PFSK-1 (cell line): ENCODE measurements around the gene ANO6.

ENCODE experiments used
- FOXP2 ChIP-seq: optimal IDR thresholded peaks from 2 replicates; pipeline ENCODE3; 2011; ENCODE audit warnings: borderline replicate concordance, control low read depth, inconsistent platforms; ENCODE audit not compliant: insufficient read depth; ENCODE audit errors: extremely low read length, extremely low read depth
- POLR2AphosphoS5 ChIP-seq: IDR thresholded peaks from 2 replicates; pipeline ENCODE4 v1.6.1; 2012; ENCODE audit warnings: low read depth, mild to moderate bottlenecking, control low read depth, low read length, moderate library complexity
- SIN3A ChIP-seq: IDR thresholded peaks from 2 replicates; pipeline ENCODE4 v1.6.1; 2012; ENCODE audit warnings: mild to moderate bottlenecking, low read length, moderate library complexity, borderline replicate concordance; ENCODE audit not compliant: insufficient read depth
- TAF1 ChIP-seq: IDR thresholded peaks from 2 replicates; pipeline ENCODE4 v1.6.1; 2012; ENCODE audit warnings: low read length, control low read depth, borderline replicate concordance; ENCODE audit not compliant: insufficient read depth
- TF ChIP-seq, protein P1 (sequence below), 2 experiments: IDR thresholded peaks; 2 replicates each; pipeline versions ENCODE4 v1.6.1 to v1.8.0; 2011 to 2012; ENCODE audit warnings: low read depth in 2 of 2, low read length in 2 of 2, control low read depth in 1 of 2, inconsistent platforms in 1 of 2, mild to moderate bottlenecking in 1 of 2, moderate library complexity in 1 of 2; ENCODE audit not compliant: insufficient read depth in 1 of 2

DNA sequence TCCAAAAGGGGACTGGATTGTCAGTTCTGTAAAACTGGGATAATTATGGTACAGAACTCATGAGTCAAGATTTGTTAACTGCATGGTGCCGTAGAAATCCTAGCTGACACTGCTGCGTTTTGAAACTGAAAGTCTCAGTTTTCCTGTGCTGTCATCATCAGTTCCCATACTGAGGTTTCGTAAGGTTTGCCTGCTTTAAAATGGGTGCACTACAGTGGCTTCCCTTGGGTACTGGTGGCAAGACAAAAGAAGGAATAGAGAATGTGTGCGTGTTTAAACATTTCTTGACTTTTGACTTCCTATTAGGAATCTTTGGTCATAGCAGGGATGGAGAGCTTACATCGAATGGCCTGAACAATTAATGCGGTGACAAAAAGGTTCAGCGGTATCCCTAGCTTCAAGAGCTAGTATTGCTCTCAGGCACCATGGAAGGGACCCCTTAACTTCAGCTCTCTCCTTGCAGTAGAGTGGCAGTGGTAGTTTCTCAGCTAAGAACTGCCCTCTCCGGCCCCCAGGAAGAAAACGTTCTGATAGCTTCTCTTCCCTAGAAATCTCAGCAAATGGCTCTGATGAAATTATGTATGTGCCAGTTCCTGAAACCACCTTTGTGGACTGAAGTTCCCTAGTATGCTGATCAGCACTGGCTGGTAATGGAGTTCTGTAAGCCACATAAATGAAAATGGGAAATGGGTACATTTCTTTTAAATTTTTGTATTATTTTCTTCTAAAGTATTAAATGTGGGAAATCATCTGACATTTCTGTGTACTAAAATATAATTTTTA, 28.9 kb downstream of the ANO6 start:
- TF ChIP-seq, protein P1, sequence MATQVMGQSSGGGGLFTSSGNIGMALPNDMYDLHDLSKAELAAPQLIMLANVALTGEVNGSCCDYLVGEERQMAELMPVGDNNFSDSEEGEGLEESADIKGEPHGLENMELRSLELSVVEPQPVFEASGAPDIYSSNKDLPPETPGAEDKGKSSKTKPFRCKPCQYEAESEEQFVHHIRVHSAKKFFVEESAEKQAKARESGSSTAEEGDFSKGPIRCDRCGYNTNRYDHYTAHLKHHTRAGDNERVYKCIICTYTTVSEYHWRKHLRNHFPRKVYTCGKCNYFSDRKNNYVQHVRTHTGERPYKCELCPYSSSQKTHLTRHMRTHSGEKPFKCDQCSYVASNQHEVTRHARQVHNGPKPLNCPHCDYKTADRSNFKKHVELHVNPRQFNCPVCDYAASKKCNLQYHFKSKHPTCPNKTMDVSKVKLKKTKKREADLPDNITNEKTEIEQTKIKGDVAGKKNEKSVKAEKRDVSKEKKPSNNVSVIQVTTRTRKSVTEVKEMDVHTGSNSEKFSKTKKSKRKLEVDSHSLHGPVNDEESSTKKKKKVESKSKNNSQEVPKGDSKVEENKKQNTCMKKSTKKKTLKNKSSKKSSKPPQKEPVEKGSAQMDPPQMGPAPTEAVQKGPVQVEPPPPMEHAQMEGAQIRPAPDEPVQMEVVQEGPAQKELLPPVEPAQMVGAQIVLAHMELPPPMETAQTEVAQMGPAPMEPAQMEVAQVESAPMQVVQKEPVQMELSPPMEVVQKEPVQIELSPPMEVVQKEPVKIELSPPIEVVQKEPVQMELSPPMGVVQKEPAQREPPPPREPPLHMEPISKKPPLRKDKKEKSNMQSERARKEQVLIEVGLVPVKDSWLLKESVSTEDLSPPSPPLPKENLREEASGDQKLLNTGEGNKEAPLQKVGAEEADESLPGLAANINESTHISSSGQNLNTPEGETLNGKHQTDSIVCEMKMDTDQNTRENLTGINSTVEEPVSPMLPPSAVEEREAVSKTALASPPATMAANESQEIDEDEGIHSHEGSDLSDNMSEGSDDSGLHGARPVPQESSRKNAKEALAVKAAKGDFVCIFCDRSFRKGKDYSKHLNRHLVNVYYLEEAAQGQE (IDR thresholded peaks at IDR 0.05; ENCODE audit: insufficient read depth in 1 of 2, low read depth in 2 of 2, low read length in 2 of 2): no peak
- TF ChIP-seq TAF1 (no peak), POLR2AphosphoS5 (no peak), SIN3A (no peak), FOXP2 (no peak)
